HCT116 (cell line): ENCODE measurements around the gene ARMS2.
A peak's percentile ranks its signal among the peaks of the same experiment; 100 is the strongest.

ENCODE experiments used
- CTCF ChIP-seq, 3 experiments: fragments of 200-600 bp in 1 of 3; sonication (generic) in 1 of 3; IDR thresholded peaks in 2 of 3; conservative IDR thresholded peaks in 1 of 3; 2 replicates each; pipeline ENCODE4 v1.5.1; 2012 to 2017; ENCODE audit warnings: low read depth in 2 of 3, low read length in 2 of 3, antibody characterized with exemption in 1 of 3, borderline replicate concordance in 1 of 3, control low read depth in 1 of 3, mild to moderate bottlenecking in 1 of 3, mixed read lengths in 1 of 3, mixed run types in 1 of 3, moderate library complexity in 1 of 3; ENCODE audit not compliant: insufficient read depth in 1 of 3
- ELF1 ChIP-seq: IDR thresholded peaks from 2 replicates; pipeline ENCODE4 v1.6.1; 2012; ENCODE audit warnings: low read depth, borderline replicate concordance
- EZH2 ChIP-seq: fragments of 200-600 bp; sonication (generic); IDR thresholded peaks from 2 replicates; pipeline ENCODE4 v1.6.1; 2017; ENCODE audit warnings: antibody characterized with exemption, mixed run types
- EZH2phosphoT487 ChIP-seq: fragments of 200-600 bp; IDR thresholded peaks from 2 replicates; pipeline ENCODE4 v1.6.1; 2018; ENCODE audit warnings: antibody characterized with exemption, borderline replicate concordance
- FOSL1 ChIP-seq: IDR thresholded peaks from 2 replicates; pipeline ENCODE4 v1.6.1; 2012; ENCODE audit warnings: low read depth
- MAX ChIP-seq: IDR thresholded peaks from 2 replicates; pipeline ENCODE4 v1.6.1; 2012
- POLR2AphosphoS5 ChIP-seq: IDR thresholded peaks from 2 replicates; pipeline ENCODE4 v1.6.1; 2011; ENCODE audit warnings: mild to moderate bottlenecking, low read depth, low read length, moderate library complexity
- REST ChIP-seq: IDR thresholded peaks from 2 replicates; pipeline ENCODE4 v1.6.1; 2012; ENCODE audit warnings: low read depth

DNA sequence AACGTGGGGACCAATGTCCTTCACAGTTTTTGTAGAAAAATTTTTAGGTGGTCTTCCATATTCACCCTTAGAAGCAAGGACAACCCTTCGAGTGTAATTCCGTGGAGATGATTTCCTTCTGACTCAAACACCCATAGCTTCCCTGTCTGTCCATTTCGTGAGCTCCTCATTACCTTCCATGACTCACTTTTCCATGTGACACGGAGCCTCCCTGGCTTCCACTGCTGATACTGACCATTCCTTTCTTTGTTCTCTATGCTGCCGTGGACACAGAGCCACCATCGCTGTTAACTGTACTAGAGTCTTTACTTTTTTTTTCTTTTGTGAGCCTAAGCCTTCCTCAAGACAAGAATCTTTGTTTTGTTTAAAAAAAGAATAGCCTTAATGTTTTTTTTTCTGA is 12.5 kb upstream of the ARMS2 start:
- TF ChIP-seq EZH2phosphoT487 (no peak), REST (no peak), CTCF (IDR thresholded peaks at IDR 0.05 in 2 of 3, conservative IDR thresholded peaks at IDR 0.05 in 1 of 3; ENCODE audit: borderline replicate concordance in 1 of 3, insufficient read depth in 1 of 3, low read depth in 2 of 3, low read length in 2 of 3) (no peak), MAX (no peak), EZH2 (no peak), FOSL1 (peak; percentile 46; the same call in 1 of the 2 replicates), POLR2AphosphoS5 (no peak), ELF1 (no peak)
